WERI-Rb-1 (cell line): Measurements from ENCODE around the gene PIANP.

Experiments used
- DNase-seq: peaks from one replicate; pipeline ENCODE4 v3.0.0-alpha.2; 2020
- H3K27ac ChIP-seq: fragments of 250-450 bp; sonication (Bioruptor Pico); 2 replicates; pipeline ENCODE4 v1.5.1; 2020; ENCODE audit warnings: mild to moderate bottlenecking, moderate library complexity
- H3K27me3 ChIP-seq: fragments of 250-450 bp; sonication (Bioruptor Pico); 2 replicates; pipeline ENCODE4 v1.5.1; 2021; ENCODE audit warnings: mild to moderate bottlenecking, low read depth, moderate library complexity; ENCODE audit not compliant: insufficient read depth, severe bottlenecking
- H3K36me3 ChIP-seq: fragments of 250-450 bp; sonication (Bioruptor Pico); 2 replicates; pipeline ENCODE4 v1.5.1; 2020; ENCODE audit warnings: mild to moderate bottlenecking, moderate library complexity
- H3K4me3 ChIP-seq: 2 replicates; pipeline ENCODE4 v1.5.1; 2011; ENCODE audit warnings: low read depth, mild to moderate bottlenecking, control low read depth, low read length
- H3K9me3 ChIP-seq: fragments of 250-450 bp; sonication (Bioruptor Pico); 2 replicates; pipeline ENCODE4 v1.5.1; 2021; ENCODE audit warnings: mild to moderate bottlenecking, moderate library complexity; ENCODE audit not compliant: severe bottlenecking
- TF ChIP-seq, protein P1 (sequence below): IDR thresholded peaks from 2 replicates; pipeline ENCODE4 v1.5.1; 2011; ENCODE audit warnings: low read depth, mild to moderate bottlenecking, control low read depth, inconsistent platforms, low read length

PIANP gene

DNA sequence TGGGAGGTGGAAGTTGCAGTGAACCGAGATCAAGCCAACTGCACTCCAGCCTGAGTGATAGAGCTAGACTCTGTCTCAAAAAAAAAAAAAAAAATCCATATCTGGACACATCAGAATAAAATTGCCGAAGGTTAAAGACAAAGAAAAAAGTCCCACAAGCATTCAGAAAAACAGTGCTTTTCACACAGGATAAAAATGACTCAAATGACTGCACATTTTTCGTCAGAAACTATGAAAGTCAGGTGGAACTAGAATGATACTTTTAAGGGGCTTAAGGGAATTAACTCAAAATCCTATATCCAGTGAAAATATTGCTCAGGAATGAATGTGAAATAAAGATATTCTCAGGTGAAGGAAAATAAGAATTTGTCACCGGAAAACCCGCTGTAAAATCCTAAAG, 36.1 kb upstream of the PIANP start:
- no peak overlapping the region for H3K4me3 ChIP-seq
- TF ChIP-seq, protein P1, sequence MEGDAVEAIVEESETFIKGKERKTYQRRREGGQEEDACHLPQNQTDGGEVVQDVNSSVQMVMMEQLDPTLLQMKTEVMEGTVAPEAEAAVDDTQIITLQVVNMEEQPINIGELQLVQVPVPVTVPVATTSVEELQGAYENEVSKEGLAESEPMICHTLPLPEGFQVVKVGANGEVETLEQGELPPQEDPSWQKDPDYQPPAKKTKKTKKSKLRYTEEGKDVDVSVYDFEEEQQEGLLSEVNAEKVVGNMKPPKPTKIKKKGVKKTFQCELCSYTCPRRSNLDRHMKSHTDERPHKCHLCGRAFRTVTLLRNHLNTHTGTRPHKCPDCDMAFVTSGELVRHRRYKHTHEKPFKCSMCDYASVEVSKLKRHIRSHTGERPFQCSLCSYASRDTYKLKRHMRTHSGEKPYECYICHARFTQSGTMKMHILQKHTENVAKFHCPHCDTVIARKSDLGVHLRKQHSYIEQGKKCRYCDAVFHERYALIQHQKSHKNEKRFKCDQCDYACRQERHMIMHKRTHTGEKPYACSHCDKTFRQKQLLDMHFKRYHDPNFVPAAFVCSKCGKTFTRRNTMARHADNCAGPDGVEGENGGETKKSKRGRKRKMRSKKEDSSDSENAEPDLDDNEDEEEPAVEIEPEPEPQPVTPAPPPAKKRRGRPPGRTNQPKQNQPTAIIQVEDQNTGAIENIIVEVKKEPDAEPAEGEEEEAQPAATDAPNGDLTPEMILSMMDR: no peak
- H3K27me3 ChIP-seq: no peaks in the 10 kb centered on the region
- no peak overlapping the region for H3K27ac ChIP-seq
- no peak for DNase-seq
- H3K36me3 ChIP-seq: no peaks in the 10 kb centered on the region; the same call in 1 of the 2 replicates
- no peaks in the 10 kb centered on the region for H3K9me3 ChIP-seq

DNA sequence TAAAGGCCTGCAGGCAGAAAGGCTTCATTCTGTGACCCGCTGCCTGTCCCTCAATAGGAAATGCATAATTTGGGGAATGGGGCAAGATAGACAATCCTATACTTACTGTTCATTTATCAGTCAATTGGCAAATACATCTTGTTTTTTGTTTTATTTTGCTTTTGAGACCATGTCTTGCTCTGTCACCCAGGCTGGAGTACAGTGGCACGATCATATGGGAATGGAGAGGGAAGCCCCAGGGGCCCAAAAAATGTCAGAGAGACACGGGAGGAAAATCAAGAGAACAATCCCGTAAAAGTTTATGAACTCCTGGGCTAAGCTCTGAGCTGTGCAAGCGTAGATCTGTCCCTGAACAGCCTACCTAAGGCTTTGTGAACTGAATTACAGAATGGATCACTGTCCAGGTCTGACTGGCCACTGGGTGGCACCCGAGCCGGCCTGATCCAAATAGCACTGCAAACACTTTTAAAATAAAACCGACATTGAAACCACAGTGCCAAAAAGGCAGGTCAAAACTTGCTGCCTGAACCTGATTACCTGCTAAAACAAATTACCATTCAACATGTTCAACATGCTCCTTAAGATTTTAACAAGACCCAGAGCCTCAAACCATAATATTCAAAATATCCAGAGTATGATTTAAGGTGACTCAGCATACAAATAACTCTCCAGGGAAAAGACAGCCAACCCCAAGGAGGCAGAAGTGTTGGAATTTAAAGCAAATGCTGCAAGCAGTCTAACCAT, 35.0 kb upstream of the PIANP start:
- peaks cover 9% of the 10 kb centered on the region for H3K36me3 ChIP-seq
- no peaks in the 10 kb centered on the region for H3K9me3 ChIP-seq
- H3K27me3 ChIP-seq: no peaks in the 10 kb centered on the region
- TF ChIP-seq, protein P1: peak; percentile 81
- DNase-seq: peak; percentile 72
- H3K4me3 ChIP-seq: no peak overlapping the region
- peak overlapping the region; percentile 60 for H3K27ac ChIP-seq

DNA sequence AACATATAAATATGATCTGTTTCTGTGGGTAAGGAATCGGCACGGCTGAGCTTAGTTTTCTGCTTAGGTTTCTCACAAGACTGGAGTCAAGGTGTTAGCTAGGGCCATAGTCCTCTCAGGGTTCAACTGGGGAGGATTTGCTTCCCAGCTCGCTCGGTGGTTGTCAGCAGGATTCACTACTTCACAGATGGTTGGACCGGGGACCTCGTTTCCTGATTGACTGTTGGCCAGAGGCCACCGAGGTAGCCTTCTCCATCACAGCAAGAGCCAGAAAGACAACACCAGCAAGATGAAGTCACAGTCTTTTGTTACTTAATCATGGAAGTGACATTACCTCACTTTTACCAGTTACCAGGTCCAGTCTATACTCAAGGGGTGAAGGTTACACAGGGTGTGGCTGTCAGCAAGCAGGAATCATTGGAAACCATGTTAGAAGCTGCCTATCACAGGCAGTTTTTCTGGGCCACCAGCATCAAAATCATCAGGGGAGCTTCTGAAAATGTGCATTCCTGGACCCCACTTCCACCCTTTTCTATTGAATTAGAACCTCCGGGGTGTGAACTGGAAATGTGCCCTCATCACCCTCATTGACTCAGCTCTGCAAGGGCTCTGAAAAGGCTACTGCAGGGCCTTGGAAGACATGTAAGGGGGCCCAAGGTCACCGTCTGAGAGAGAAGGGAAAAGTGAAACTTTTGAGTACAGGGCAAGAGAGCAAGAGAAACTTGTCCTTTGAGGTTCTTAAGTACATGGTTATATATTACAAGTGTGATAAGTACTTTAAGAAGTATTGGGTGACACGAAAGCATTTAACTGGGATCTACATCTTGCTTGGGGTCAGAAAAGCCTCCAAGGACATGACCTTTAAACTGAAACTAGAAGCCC, 34.1 kb upstream of the PIANP start:
- Histone ChIP-seq H3K27ac (no peak overlapping the region), H3K9me3 (no peaks in the 10 kb centered on the region), H3K4me3 (no peak overlapping the region), H3K36me3 (peaks cover 14% of the 10 kb centered on the region), H3K27me3 (no peaks in the 10 kb centered on the region)
- DNase-seq: peak; percentile 34
- TF ChIP-seq, protein P1: no peak

DNA sequence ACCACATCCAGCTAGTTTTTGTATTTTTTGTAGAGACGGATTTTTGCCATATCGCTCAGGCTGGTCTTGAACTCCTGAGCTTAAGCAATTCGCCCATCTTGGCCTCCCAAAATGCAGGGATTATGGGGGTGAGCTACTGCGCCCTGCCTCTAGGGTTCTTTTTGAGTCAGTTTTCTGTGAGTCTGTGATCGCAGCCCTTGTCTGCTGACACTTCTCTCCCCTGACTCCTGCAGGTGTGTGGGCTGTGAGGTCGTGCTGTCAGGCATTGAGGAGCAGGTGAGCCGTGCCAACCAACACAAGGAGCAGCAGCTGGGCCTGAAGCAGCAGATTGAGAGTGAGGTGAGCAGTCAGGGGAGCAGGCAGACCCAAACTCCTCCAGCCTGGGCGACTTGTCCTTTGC, 29.6 kb upstream of the PIANP start:
- H3K36me3 ChIP-seq: peaks cover 28% of the 10 kb centered on the region
- no peaks in the 10 kb centered on the region for H3K9me3 ChIP-seq
- H3K4me3 ChIP-seq: no peak overlapping the region
- TF ChIP-seq, protein P1: no peak
- H3K27me3 ChIP-seq: no peaks in the 10 kb centered on the region
- H3K27ac ChIP-seq: no peak overlapping the region
- DNase-seq: no peak

DNA sequence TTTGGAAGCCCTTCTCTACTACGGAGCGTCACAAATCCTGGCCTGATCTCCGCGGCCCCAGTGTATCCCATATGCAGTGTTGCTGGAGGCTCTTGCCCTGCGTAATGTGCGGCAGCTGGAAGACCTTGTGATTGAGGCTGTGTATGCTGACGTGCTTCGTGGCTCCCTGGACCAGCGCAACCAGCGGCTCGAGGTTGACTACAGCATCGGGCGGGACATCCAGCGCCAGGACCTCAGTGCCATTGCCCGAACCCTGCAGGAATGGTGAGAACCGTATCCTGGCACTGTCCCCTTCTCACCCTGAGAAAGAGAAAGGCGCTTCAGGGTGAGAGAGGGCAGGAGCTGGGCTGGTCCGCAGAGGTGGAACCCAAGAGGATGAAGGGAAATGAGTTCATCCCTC, 28.6 kb upstream of the PIANP start:
- peaks cover 28% of the 10 kb centered on the region for H3K36me3 ChIP-seq

More for the DNA sequence above, 28.6 kb upstream of the PIANP start:
- Histone ChIP-seq H3K4me3 (no peak overlapping the region), H3K27me3 (no peaks in the 10 kb centered on the region), H3K27ac (no peak overlapping the region), H3K9me3 (no peaks in the 10 kb centered on the region)
- no peak for DNase-seq
- TF ChIP-seq, protein P1: no peak
